Neural cell (in vitro differentiated cells): ENCODE data around the gene CDCA8. TPM values are rescaled to one million over a fixed set of nuclear protein-coding genes. Genes with fewer than 3 reads are reported as not detected.

ENCODE experiments used
- H2AFZ ChIP-seq: fragments of 200-600, 300-800 bp; sonication (generic), shearing (Covaris generic); 2 replicates; pipeline ENCODE4 v1.6.0; 2014; ENCODE audit warnings: low read depth, mild to moderate bottlenecking, antibody characterized with exemption, low read length, moderate library complexity
- H3F3A ChIP-seq: fragments of 200-600 bp; shearing (Covaris generic); 2 replicates; pipeline ENCODE4 v1.6.1; 2016; ENCODE audit warnings: mild to moderate bottlenecking, moderate library complexity, mixed read lengths, antibody characterized with exemption, low read length; ENCODE audit not compliant: insufficient read depth, poor library complexity, severe bottlenecking
- H3K27ac ChIP-seq: fragments of 200-600, 300-800 bp; sonication (generic), shearing (Covaris generic); 2 replicates; pipeline ENCODE4 v1.5.1; 2014; ENCODE audit warnings: mild to moderate bottlenecking, low read length, moderate library complexity
- H3K27me3 ChIP-seq: fragments of 300-800, 200-600 bp; sonication (generic), shearing (Covaris generic); 2 replicates; pipeline ENCODE4 v1.6.0; 2014; ENCODE audit warnings: mild to moderate bottlenecking, low read depth, low read length, moderate library complexity; ENCODE audit not compliant: insufficient read depth
- H3K36me3 ChIP-seq: fragments of 300-800, 200-600 bp; sonication (generic), shearing (Covaris generic); 2 replicates; pipeline ENCODE4 v1.5.1; 2014; ENCODE audit warnings: mild to moderate bottlenecking, antibody characterized with exemption, low read length, moderate library complexity; ENCODE audit not compliant: insufficient read depth
- H3K4me2 ChIP-seq: fragments of 300-800, 200-600 bp; sonication (generic), shearing (Covaris generic); 2 replicates; pipeline ENCODE4 v1.6.0; 2014; ENCODE audit warnings: mild to moderate bottlenecking, low read length
- H3K4me3 ChIP-seq: fragments of 300-800, 200-600 bp; sonication (generic), shearing (Covaris generic); 2 replicates; pipeline ENCODE4 v1.5.1; 2014; ENCODE audit warnings: mild to moderate bottlenecking, low read length, moderate library complexity
- H3K79me2 ChIP-seq: fragments of 200-600 bp; shearing (Covaris generic); replicated peaks from 2 replicates; pipeline ENCODE4 v1.6.0; 2014; ENCODE audit warnings: mild to moderate bottlenecking, low read length, moderate library complexity; ENCODE audit not compliant: insufficient read depth
- H3K9ac ChIP-seq: fragments of 300-800, 200-600 bp; sonication (generic), shearing (Covaris generic); 2 replicates; pipeline ENCODE4 v1.6.1; 2016; ENCODE audit warnings: mild to moderate bottlenecking, low read length, mixed read lengths
- H3K9me2 ChIP-seq: fragments of 200-600 bp; shearing (Covaris generic); 2 replicates; pipeline ENCODE4 v1.6.1; 2016; ENCODE audit warnings: mild to moderate bottlenecking, low read length, mixed read lengths; ENCODE audit not compliant: insufficient read depth
- H3K9me3 ChIP-seq: fragments of 200-600, 300-800 bp; sonication (generic), shearing (Covaris generic); 2 replicates; pipeline ENCODE4 v1.6.1; 2016; ENCODE audit warnings: mild to moderate bottlenecking, mixed run types, low read length, moderate library complexity, mixed read lengths
- H4K20me1 ChIP-seq: fragments of 200-600 bp; shearing (Covaris generic); 2 replicates; pipeline ENCODE4 v1.6.1; 2016; ENCODE audit warnings: mild to moderate bottlenecking, mixed run types; ENCODE audit not compliant: insufficient read depth
- EP300 ChIP-seq: fragments of 450-650 bp; conservative IDR thresholded peaks from 2 replicates; pipeline ENCODE4 v1.6.1; 2014; ENCODE audit warnings: antibody characterized with exemption, mild to moderate bottlenecking, moderate library complexity; ENCODE audit not compliant: poor library complexity, severe bottlenecking
- EZH2 ChIP-seq: fragments of 200-600, 300-800 bp; shearing (Covaris generic), sonication (generic); IDR thresholded peaks from 2 replicates; pipeline ENCODE4 v1.6.1; 2014; ENCODE audit warnings: antibody characterized with exemption, low read length, borderline replicate concordance, mild to moderate bottlenecking; ENCODE audit not compliant: insufficient read depth, poor library complexity, severe bottlenecking
- MXI1 ChIP-seq: fragments of 450-650 bp; conservative IDR thresholded peaks from 2 replicates; pipeline ENCODE4 v1.6.1; 2014; ENCODE audit warnings: antibody characterized with exemption, mild to moderate bottlenecking; ENCODE audit not compliant: poor library complexity, severe bottlenecking
- POLR2AphosphoS5 ChIP-seq: IDR thresholded peaks from 2 replicates; pipeline ENCODE4 v1.6.1; 2012
- RAD21 ChIP-seq: fragments of 450-650 bp; conservative IDR thresholded peaks from 2 replicates; pipeline ENCODE4 v1.6.1; 2014; ENCODE audit warnings: antibody characterized with exemption, mild to moderate bottlenecking, moderate library complexity
- SMC3 ChIP-seq: fragments of 450-650 bp; conservative IDR thresholded peaks from 2 replicates; pipeline ENCODE4 v1.6.1; 2014; ENCODE audit warnings: antibody characterized with exemption, mild to moderate bottlenecking, moderate library complexity; ENCODE audit not compliant: poor library complexity
- TAF1 ChIP-seq: IDR thresholded peaks from 2 replicates; pipeline ENCODE4 v1.6.1; 2012; ENCODE audit warnings: low read depth
- polyA plus RNA-seq: library from polyadenylated mRNA; depleted of rRNA; stranded (reverse); fragments of >200 nt; gene quantifications from 2 replicates; pipeline ENCODE4 v1.2.3, GENCODE V29; 2014
- TF ChIP-seq, protein P1 (sequence below): IDR thresholded peaks from 2 replicates; pipeline ENCODE4 v1.6.1; 2012; ENCODE audit warnings: borderline replicate concordance
- TF ChIP-seq, protein P2 (sequence below): fragments of 450-650 bp; IDR thresholded peaks from 2 replicates; pipeline ENCODE4 v1.5.1; 2014; ENCODE audit warnings: antibody characterized with exemption, mild to moderate bottlenecking, moderate library complexity; ENCODE audit not compliant: poor library complexity, severe bottlenecking

The CDCA8 gene
- polyA plus RNA-seq, 1 donor from 2014 or later = 0.72 TPM

DNA sequence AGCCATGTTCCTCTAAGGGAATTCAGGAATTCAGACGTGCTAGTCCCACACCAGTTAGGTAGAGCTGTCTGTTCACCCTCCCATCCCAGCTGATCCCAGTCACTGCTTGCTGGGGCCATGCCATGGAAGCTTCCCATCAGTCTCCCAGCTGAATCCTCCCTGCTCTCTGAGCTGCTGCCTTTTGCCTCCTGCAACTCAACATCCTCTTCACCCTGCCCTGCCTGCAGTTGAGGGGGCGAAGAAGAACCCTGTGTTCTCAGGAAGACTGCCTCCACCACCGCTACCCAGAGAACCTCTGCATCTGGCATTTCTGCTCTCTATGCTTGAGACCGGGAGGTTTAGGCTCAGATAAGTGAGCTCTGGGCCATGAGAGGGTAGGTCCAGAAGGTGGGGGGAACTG lies 16.2 kb downstream of the CDCA8 start:
- Histone ChIP-seq H2AFZ (no peak overlapping the region), H3K4me2 (no peak overlapping the region), H4K20me1 (no peaks in the 10 kb centered on the region), H3F3A (no peaks in the 10 kb centered on the region), H3K36me3 (no peaks in the 10 kb centered on the region), H3K4me3 (no peak overlapping the region), H3K79me2 (no peaks in the 10 kb centered on the region), H3K9me2 (no peaks in the 10 kb centered on the region), H3K27ac (no peak overlapping the region), H3K9ac (no peak overlapping the region), H3K9me3 (no peaks in the 10 kb centered on the region), H3K27me3 (no peaks in the 10 kb centered on the region)
- TF ChIP-seq, protein P1, sequence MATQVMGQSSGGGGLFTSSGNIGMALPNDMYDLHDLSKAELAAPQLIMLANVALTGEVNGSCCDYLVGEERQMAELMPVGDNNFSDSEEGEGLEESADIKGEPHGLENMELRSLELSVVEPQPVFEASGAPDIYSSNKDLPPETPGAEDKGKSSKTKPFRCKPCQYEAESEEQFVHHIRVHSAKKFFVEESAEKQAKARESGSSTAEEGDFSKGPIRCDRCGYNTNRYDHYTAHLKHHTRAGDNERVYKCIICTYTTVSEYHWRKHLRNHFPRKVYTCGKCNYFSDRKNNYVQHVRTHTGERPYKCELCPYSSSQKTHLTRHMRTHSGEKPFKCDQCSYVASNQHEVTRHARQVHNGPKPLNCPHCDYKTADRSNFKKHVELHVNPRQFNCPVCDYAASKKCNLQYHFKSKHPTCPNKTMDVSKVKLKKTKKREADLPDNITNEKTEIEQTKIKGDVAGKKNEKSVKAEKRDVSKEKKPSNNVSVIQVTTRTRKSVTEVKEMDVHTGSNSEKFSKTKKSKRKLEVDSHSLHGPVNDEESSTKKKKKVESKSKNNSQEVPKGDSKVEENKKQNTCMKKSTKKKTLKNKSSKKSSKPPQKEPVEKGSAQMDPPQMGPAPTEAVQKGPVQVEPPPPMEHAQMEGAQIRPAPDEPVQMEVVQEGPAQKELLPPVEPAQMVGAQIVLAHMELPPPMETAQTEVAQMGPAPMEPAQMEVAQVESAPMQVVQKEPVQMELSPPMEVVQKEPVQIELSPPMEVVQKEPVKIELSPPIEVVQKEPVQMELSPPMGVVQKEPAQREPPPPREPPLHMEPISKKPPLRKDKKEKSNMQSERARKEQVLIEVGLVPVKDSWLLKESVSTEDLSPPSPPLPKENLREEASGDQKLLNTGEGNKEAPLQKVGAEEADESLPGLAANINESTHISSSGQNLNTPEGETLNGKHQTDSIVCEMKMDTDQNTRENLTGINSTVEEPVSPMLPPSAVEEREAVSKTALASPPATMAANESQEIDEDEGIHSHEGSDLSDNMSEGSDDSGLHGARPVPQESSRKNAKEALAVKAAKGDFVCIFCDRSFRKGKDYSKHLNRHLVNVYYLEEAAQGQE = no peak
- TF ChIP-seq RAD21 = no peak
- no peak for TF ChIP-seq SMC3

DNA sequence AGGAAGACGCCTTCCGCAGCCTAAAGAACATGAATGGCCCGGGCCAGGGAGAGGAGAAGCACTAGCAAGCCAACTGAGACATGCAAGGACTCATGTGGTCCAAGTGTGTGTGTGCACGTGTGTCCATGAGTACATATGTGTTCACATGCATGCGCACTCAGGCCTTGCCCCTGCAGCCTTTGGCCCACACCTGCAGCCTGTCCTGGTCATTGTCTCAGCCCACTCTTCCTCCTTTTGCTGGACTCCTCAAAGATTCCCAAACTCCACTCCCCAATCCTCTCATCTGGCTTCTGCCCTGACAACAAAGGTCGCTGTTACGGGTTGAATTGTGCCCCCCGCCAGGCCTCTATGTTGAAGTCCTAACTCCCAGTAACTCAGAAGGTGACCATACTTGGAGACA lies 21.9 kb downstream of the CDCA8 start:
- Histone ChIP-seq H3K27me3 (no peaks in the 10 kb centered on the region), H3K9me3 (no peaks in the 10 kb centered on the region), H2AFZ (no peak overlapping the region), H3K36me3 (no peaks in the 10 kb centered on the region), H3K27ac (no peak overlapping the region), H3K79me2 (no peaks in the 10 kb centered on the region), H3K9me2 (no peaks in the 10 kb centered on the region), H3F3A (no peaks in the 10 kb centered on the region), H3K9ac (no peak overlapping the region), H3K4me2 (no peak overlapping the region), H3K4me3 (no peak overlapping the region), H4K20me1 (no peaks in the 10 kb centered on the region)
- TF ChIP-seq MXI1 = no peak
- TF ChIP-seq EZH2 = no peak
- no peak for TF ChIP-seq EP300
- no peak for TF ChIP-seq POLR2AphosphoS5
- TF ChIP-seq SMC3 = no peak
- TF ChIP-seq, protein P2, sequence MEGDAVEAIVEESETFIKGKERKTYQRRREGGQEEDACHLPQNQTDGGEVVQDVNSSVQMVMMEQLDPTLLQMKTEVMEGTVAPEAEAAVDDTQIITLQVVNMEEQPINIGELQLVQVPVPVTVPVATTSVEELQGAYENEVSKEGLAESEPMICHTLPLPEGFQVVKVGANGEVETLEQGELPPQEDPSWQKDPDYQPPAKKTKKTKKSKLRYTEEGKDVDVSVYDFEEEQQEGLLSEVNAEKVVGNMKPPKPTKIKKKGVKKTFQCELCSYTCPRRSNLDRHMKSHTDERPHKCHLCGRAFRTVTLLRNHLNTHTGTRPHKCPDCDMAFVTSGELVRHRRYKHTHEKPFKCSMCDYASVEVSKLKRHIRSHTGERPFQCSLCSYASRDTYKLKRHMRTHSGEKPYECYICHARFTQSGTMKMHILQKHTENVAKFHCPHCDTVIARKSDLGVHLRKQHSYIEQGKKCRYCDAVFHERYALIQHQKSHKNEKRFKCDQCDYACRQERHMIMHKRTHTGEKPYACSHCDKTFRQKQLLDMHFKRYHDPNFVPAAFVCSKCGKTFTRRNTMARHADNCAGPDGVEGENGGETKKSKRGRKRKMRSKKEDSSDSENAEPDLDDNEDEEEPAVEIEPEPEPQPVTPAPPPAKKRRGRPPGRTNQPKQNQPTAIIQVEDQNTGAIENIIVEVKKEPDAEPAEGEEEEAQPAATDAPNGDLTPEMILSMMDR = no peak
- no peak for TF ChIP-seq TAF1
- TF ChIP-seq, protein P1 = no peak
- TF ChIP-seq RAD21 = no peak
